Uterus (tissue), 4 donors: ENCODE results near the gene FNIP1. TPM values are rescaled to one million over a fixed set of nuclear protein-coding genes. Genes with fewer than 3 reads are reported as not detected.
"Not testable (repeated sequence)": the region's sequence is repeated elsewhere in the genome, so short reads cannot be mapped to it uniquely, and the experiment has no call there.

ENCODE experiments used
- DNase-seq, 2 donors: peaks; one replicate each; pipeline ENCODE4 v3.0.0-alpha.2; 2019 to 2020
- H3K27ac ChIP-seq, 2 donors: fragments of 200-600 bp; sonication (generic); 1 replicate in 1 of 2; 2 replicates in 1 of 2; pipeline ENCODE4 v1.5.1; 2016 to 2018
- H3K27me3 ChIP-seq, 2 donors: fragments of 200-600 bp; sonication (generic); one replicate each; pipeline ENCODE4 v1.5.1; 2018 to 2019; ENCODE audit warnings: control low read depth in 1 of 2
- H3K36me3 ChIP-seq, 2 donors: fragments of 200-600 bp; sonication (generic); one replicate each; pipeline ENCODE4 v1.5.1; 2019; ENCODE audit warnings: control low read depth in 1 of 2
- H3K4me1 ChIP-seq, 2 donors: fragments of 200-600 bp; sonication (generic); one replicate each; pipeline ENCODE4 v1.5.1; 2018 to 2019; ENCODE audit warnings: control low read depth in 1 of 2
- H3K4me3 ChIP-seq, 2 donors: fragments of 200-600 bp; sonication (generic); 1 replicate in 1 of 2; 2 replicates in 1 of 2; pipeline ENCODE4 v1.5.1; 2018 to 2019; ENCODE audit warnings: mild to moderate bottlenecking in 1 of 2
- H3K9me3 ChIP-seq, 2 donors: fragments of 200-600 bp; sonication (generic); one replicate each; pipeline ENCODE4 v1.5.1; 2019; ENCODE audit warnings: control low read depth in 1 of 2
- CTCF ChIP-seq, 4 experiments: fragments of 200-600 bp in 2 of 4; fragments of 450-650 bp in 2 of 4; sonication (generic) in 2 of 4; IDR thresholded peaks; one replicate each; pipeline ENCODE4 v1.5.1; 2016 to 2019; ENCODE audit warnings: antibody characterized with exemption in 4 of 4, mild to moderate bottlenecking in 2 of 4, moderate library complexity in 1 of 4
- POLR2A ChIP-seq, 2 donors: fragments of 450-650 bp; IDR thresholded peaks; one replicate each; pipeline ENCODE4 v1.6.1; 2016; ENCODE audit warnings: antibody characterized with exemption in 2 of 2, mild to moderate bottlenecking in 1 of 2, moderate library complexity in 1 of 2
- intact Hi-C: fragments of 100-400 bp; cut with DNase I; formaldehyde crosslinking; loops from one replicate; pipeline ENCODE4 v1.15.1; 2023; ENCODE audit warnings: low total_unique reads
- total RNA-seq, 4 donors: library from RNA; depleted of rRNA in 3 of 4; stranded (reverse); fragments of >200 nt in 3 of 4; gene quantifications; one replicate each; pipeline versions ENCODE4 v1.1.0 to v1.2.4, GENCODE V29; 2014 to 2023
- donor health status: DM: yes; HTN: yes; CAD: no.

Gene FNIP1
- total RNA-seq, 4 donors from 2014 or later = 32.4 to 89.6 (median 61.0) TPM

- Histone ChIP-seq H3K9me3 (no peaks in the 10 kb centered on the region), H3K4me3 (no peak overlapping the region), H3K36me3 (no peaks in the 10 kb centered on the region), H3K27me3 (no peaks in the 10 kb centered on the region), H3K4me1 (peaks cover 5 to 7% of the 10 kb centered on the region in 2 donors), H3K27ac (no peak overlapping the region)
- DNase-seq = no peak
- intact Hi-C loops = no loop called here
- TF ChIP-seq CTCF (IDR thresholded peaks at IDR 0.05) (no peak), POLR2A (IDR thresholded peaks at IDR 0.05) (no peak)
Measured at GRCh38 chr5:131630208-131630962, 166.4 kb downstream of the FNIP1 start.

DNA sequence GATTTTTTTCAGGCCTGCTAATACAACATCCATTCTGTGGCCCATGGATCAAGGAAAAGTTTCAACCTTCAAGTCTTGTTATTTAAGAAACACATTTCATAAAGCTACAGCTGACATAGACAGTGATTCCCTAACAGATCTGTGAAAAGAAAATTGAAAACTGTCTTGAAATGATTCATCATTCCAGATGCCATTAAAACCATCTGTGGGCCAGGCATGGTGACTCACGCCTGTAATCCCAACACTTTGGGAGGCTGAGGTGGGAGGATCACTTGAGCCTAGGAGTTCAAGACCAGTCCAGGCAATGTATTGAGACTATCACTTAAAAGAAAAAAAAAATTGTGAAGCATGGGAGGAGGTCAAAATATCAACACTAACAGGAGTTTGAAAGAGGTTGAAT is 167.8 kb downstream of the FNIP1 start:
- Histone ChIP-seq H3K27ac (no peak overlapping the region), H3K27me3 (no peaks in the 10 kb centered on the region), H3K4me3 (no peak overlapping the region), H3K4me1 (peaks cover 5 to 7% of the 10 kb centered on the region in 2 donors), H3K36me3 (no peaks in the 10 kb centered on the region), H3K9me3 (no peaks in the 10 kb centered on the region)
- intact Hi-C loops = no loop called here
- no peak for DNase-seq
- no peak for TF ChIP-seq POLR2A (IDR thresholded peaks at IDR 0.05)

DNA sequence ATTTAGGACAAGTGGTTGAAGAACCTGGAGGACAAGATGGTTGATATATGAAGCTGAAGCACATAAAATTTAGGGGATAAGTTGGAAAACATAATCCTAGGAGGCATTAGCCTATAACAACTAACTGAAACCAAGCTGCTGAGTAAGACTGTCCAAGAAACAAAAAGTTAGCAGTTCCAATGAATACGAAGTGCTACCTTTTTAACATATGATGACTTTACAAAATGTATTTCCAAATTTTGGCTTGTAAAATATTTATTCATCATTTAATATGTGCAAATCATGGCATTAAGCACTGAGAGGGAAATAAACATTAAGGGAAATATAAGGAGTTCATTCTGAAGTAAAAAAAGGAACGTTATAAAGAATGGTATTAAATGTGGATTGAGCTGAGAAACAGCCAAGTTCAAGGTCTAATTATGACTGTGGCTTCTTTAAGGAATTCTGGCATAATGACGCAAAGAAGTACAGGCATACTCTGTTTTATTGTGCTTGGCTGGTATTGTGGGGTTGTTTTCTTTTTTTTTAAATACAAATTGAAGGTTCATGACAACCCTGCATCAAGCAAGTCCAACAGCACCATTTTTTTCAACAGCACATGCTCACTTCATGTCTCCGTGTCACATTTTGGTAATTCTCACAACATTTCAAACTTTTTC is 169.5 kb downstream of the FNIP1 start:
- H3K36me3 ChIP-seq = no peaks in the 10 kb centered on the region
- no peaks in the 10 kb centered on the region for H3K27me3 ChIP-seq
- DNase-seq = no peak
- H3K4me1 ChIP-seq = no peaks in the 10 kb centered on the region
- intact Hi-C loops = no loop called here
- H3K27ac ChIP-seq = no peak overlapping the region
- no peak for TF ChIP-seq POLR2A (IDR thresholded peaks at IDR 0.05)
- TF ChIP-seq CTCF (IDR thresholded peaks at IDR 0.05) = no peak
- no peak overlapping the region for H3K4me3 ChIP-seq
- no peaks in the 10 kb centered on the region for H3K9me3 ChIP-seq

GRCh38 chr5:131622633-131623032 is 174.2 kb downstream of the FNIP1 start:
- DNase-seq = no peak
- H3K4me1 ChIP-seq = no peaks in the 10 kb centered on the region
- H3K4me3 ChIP-seq = no peak overlapping the region
- H3K27ac ChIP-seq = no peak overlapping the region
- no peaks in the 10 kb centered on the region for H3K27me3 ChIP-seq
- TF ChIP-seq POLR2A (IDR thresholded peaks at IDR 0.05) = no peak
- TF ChIP-seq CTCF (IDR thresholded peaks at IDR 0.05) = no peak
- intact Hi-C loops = no loop called here
- no peaks in the 10 kb centered on the region for H3K36me3 ChIP-seq
- no peaks in the 10 kb centered on the region for H3K9me3 ChIP-seq

- DNase-seq, H3K27ac ChIP-seq, intact Hi-C loops, H3K4me3 ChIP-seq, H3K9me3 ChIP-seq, H3K36me3 ChIP-seq, H3K4me1 ChIP-seq, H3K27me3 ChIP-seq: not testable (repeated sequence)
Measured at GRCh38 chr5:131621164-131621563, 175.7 kb downstream of the FNIP1 start.

GRCh38 chr5:131619102-131619501 is 177.7 kb downstream of the FNIP1 start:
- intact Hi-C loops = no loop called here
- no peaks in the 10 kb centered on the region for H3K4me1 ChIP-seq

More at GRCh38 chr5:131619102-131619501, 177.7 kb downstream of the FNIP1 start:
- no peak for TF ChIP-seq CTCF (IDR thresholded peaks at IDR 0.05)
- no peak for TF ChIP-seq POLR2A (IDR thresholded peaks at IDR 0.05)
- Histone ChIP-seq H3K4me3 (no peak overlapping the region), H3K27ac (no peak overlapping the region), H3K36me3 (no peaks in the 10 kb centered on the region), H3K27me3 (no peaks in the 10 kb centered on the region), H3K9me3 (no peaks in the 10 kb centered on the region)
- DNase-seq = no peak
